HCT116 (cell line): ENCODE measurements around the gene NPR1.

Source experiments
- SRF ChIP-seq: IDR thresholded peaks from 2 replicates; pipeline ENCODE4 v1.6.1; 2012; ENCODE audit warnings: low read depth
- TF ChIP-seq, protein P1 (sequence below), 3 experiments: fragments of 200-600 bp in 1 of 3; sonication (generic) in 1 of 3; IDR thresholded peaks in 2 of 3; conservative IDR thresholded peaks in 1 of 3; 2 replicates each; pipeline ENCODE4 v1.5.1; 2012 to 2017; ENCODE audit warnings: low read depth in 2 of 3, low read length in 2 of 3, antibody characterized with exemption in 1 of 3, borderline replicate concordance in 1 of 3, control low read depth in 1 of 3, mild to moderate bottlenecking in 1 of 3, mixed read lengths in 1 of 3, mixed run types in 1 of 3, moderate library complexity in 1 of 3; ENCODE audit not compliant: insufficient read depth in 1 of 3
- TF ChIP-seq, protein P2 (sequence below): IDR thresholded peaks from 2 replicates; pipeline ENCODE4 v1.6.1; 2012

DNA sequence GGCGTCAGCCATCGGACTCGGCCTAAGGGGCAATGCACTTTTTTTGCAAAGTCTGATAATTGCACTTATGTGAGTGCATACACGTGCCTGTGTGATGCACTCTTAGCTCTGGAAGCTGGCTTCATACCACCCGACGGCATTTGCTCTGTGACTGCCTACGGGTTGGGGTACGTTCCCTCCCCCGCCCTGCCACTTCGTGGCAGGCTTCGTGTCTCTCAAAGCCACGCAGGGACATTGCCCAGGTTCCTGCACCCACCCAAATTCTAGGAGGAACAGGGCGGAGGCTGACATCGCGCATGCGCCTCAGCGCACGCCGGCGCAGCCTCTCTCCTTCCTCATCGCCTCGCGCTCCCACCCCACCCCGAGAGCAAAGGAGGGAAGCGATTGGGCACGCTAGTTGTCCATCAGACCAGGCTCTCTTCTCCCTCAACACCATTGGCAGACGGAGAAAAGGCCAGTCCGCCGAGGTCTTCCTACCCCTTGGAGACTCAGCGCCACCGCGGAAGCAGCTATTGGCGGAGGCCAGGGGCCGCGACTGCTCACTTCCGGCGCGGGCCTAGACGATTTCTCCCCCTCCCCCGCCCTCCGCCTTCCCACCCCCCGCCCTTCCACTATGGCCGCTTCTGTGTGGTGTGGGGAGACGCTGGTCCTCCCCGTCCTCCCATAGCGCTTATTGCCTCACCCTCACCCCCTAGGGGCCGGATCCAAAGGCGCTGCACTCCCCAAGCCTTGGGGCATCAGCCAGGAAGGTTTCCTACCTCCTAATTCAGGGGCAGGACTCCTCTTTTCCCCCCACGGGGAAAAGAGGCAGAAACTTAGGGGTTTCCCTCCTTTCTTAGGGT lies 49.2 kb downstream of the NPR1 start, which contains the start of gene INTS3:
- TF ChIP-seq, protein P1, sequence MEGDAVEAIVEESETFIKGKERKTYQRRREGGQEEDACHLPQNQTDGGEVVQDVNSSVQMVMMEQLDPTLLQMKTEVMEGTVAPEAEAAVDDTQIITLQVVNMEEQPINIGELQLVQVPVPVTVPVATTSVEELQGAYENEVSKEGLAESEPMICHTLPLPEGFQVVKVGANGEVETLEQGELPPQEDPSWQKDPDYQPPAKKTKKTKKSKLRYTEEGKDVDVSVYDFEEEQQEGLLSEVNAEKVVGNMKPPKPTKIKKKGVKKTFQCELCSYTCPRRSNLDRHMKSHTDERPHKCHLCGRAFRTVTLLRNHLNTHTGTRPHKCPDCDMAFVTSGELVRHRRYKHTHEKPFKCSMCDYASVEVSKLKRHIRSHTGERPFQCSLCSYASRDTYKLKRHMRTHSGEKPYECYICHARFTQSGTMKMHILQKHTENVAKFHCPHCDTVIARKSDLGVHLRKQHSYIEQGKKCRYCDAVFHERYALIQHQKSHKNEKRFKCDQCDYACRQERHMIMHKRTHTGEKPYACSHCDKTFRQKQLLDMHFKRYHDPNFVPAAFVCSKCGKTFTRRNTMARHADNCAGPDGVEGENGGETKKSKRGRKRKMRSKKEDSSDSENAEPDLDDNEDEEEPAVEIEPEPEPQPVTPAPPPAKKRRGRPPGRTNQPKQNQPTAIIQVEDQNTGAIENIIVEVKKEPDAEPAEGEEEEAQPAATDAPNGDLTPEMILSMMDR (IDR thresholded peaks at IDR 0.05 in 2 of 3, conservative IDR thresholded peaks at IDR 0.05 in 1 of 3; ENCODE audit: borderline replicate concordance in 1 of 3, insufficient read depth in 1 of 3, low read depth in 2 of 3, low read length in 2 of 3) = peak in 1 of 3 experiments; percentile 5; a peak in 1 of 6 replicates
- TF ChIP-seq, protein P2, sequence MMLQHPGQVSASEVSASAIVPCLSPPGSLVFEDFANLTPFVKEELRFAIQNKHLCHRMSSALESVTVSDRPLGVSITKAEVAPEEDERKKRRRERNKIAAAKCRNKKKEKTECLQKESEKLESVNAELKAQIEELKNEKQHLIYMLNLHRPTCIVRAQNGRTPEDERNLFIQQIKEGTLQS = no peak
- no peak for TF ChIP-seq SRF
